ENCODE data around the gene PLEKHB2.
"Not testable (repeated sequence)": the region's sequence is repeated elsewhere in the genome, so short reads cannot be mapped to it uniquely, and the experiment has no call there.

The PLEKHB2 gene

DNA sequence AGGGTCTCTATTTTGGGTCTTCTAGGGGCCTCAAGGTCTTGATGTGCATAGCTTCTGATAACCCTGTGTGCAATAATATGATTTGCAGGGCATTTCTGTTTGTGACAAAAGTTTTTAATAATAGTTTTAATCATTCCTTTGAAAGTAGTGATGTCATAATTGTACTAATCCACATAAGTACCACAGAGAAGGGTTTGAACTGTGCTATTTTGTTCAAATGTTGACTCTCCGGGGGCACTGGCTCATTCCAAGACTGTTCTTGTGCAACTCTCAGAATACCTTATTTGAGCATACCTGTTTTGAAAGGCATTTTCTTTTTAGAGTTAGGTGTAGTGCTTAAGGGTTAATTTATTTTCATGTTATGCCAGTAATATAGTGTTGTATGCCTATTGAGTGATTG is 41.6 kb downstream of the PLEKHB2 start:
- DNase-seq = no peak

DNA sequence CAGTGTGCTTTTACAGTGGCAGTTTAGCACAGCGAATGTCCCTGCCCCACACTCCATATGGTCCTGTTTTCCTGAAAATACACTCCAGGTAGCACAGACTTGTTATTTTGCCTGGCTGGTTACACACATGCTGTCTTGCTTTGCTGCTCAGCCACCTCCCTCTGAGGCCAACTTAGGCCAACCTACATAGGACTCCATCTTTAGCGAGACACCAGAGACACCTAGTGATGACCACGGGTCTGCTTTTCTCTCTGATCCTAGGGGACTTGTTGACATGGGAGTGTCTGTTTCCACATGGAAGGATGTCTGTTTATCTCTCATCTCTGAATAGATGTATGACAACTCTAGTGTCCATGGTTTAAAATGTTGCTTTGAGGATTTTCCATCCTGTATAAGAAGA is 43.3 kb downstream of the PLEKHB2 start:
- DNase-seq = no peak

DNA sequence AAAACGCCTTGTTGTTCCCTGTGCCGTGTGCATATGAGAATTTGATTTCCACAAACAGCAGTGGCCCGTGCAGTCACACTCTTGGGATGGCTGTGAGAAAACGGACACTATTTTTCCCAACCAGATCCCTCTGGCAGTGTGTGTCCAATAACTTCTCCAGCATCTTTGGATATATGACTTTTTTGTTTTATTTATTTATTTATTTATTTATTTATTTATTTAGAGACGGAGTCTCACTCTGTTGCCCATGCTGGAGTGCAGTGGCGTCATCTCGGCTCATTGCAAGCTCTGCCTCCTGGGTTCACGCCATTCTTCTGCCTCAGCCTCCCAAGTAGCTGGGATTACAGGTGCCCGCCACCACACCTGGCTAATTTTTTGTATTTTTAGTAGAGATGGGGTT is 45.0 kb downstream of the PLEKHB2 start:
- not testable (repeated sequence) for DNase-seq

DNA sequence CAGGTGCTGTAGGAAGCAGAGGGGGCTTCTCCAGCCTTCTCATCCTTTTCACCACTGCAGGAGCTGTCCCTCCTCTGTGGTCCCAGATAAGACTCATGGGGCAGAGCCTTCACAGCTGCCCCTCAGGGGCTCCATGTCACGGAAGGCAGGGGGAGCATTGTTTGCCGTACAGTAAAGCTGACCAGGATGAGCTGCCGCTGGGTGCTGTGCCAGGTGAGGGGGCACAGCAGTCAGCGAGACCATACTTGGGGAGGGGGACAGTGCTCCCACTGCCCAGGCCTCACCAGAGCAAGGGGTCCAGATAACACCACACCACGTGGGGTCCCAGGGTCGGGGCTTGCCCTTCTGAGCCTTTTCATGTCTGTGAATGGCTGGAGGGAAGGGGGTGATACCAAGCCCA is 46.3 kb downstream of the PLEKHB2 start:
- DNase-seq = no peak

DNA sequence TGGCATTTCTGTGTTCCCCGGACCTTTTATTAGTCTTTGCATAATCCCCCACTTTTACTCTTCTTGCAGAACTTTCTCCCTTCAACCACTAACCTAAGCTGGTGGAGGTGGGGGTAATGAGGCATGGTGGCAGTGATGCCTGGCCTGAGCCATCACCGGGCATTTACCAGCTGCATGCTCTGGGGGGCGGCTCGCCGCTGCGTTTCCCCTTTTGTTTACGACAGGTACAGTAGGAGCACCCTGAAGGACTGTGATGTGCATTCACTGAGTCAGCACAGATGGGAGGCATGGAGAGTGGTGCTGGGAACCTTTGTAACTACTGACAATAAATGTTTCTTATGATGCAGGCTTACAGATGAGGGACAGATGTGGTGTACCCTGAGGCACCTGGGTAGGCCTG is 46.9 kb downstream of the PLEKHB2 start:
- no peak for DNase-seq

DNA sequence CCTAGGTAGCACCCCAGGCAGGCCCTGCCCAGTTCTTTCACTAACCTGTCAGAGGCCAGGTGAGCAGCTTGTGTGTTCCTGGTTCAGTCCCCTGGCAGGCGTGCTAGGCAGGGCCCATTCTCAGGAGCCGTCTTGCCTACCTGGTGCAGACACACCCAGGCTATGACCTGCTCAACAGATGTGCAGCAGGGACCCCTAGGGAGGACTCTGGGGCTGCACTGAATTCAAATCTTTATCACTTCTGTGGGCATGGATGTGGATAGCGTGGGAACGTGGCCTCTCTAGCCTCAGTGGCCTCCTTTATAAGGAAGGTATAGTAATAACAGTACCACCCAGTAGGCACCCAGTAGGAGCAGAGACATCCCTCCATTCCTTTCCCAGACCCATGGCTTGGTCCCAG is 48.4 kb downstream of the PLEKHB2 start:
- DNase-seq = no peak

DNA sequence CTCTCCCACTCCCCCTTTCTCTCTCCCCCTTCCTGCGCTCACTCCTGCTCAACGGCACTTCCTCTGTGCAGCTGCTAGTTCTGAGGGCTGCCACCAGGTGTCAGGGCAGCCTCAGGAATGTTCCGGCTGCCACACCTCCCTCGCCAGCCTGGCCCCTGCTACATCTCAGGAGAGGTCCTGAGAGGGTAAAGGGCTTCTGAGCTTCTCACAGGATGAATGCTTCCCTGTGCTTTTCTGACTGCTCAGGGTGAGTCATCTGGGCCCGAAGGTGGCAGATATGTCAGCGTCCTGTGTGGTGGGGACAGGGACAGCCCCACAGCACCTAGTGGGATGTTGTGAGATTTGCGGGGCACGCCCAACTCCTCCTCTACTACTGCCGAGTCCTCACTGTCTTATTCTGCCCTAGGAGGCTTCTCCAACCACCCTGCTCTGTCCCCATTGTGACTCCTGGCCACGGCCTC is 49.0 kb downstream of the PLEKHB2 start:
- peak; percentile 82 for DNase-seq

DNA sequence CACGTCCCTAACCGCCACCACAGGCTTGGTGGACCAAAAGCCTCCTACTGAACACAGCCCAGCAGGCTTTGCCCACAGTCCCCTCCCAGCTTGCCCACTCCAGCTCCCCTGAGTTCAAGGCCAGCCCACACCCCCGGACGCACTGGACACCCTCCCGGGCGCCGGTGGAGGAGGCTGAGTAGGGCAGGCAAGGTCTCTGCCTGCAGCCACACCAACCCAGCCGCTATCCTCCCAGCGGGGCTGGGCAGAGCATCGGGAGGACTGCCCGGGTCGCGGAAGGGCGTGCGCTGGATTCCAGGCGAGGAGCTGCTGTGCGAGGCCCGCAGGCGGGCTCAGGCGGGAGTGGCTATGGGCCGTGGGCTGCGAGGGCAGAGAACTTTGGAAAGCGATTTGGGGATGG is 49.5 kb downstream of the PLEKHB2 start:
- DNase-seq = no peak

DNA sequence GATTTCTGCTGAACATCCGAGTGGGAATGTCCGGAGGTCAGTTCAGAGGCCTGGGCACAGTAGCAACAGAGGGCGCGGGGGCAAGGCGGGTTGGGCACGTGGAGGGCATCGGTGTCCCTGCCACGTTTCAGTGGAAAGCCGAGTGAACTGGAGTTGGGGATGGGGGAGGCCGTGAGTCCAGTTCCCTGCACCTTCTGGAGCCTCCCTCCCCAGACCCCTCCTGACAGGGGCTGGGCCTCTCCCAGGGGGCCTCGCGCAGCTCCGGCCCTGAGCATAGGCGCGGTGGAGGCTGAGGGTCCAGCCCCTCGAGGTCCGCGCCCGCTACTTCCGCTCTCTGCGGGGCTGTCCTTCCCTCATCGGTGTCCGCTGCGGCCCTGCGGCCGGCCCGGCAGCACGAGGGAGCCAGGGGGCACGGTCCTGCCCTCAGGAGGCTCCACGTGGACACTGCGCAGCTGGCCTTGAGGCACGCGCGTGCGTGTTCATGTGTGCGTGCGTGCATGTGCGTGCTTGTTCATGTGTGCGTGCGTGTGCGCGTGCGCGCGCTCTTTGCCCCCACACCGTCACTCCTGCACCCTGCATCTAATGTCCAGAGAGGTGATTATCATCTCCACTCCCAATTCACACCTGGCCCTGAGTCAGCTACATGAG is 50.2 kb downstream of the PLEKHB2 start:
- no peak for DNase-seq

DNA sequence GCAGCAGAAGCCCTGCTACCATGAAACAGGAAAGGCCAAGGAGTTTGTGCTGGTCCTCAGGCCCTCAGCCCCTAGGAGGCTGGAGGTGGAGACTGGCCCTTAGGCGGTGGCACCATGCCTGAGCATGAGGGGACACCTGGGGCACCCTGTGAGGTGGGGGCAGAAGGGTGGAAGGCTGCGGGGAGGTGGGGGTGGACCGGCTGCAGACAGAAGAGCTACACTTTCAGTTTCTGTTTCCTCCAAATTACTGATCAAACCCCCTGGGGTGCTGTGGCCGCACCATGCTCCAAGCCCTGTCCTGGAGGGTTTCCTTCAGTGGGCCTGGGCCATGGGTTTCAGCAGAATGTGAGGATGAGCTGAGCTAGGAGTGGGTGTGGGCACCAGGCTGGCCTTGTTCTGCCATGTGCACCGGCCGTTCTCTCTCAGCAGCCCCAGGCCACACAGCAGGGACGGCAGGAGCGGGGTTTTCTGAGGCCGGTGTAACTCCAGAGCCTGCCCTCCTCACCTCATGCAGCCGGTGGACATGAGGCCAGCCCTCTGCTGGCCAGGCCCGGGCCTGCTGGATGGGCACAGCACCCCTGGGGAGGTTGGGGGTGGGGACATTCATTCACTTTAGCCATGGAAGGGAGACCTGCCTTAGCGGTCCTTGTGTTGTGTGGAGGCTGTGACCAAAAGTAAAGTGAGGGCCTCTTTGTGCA is 51.5 kb downstream of the PLEKHB2 start:
- DNase-seq = no peak

DNA sequence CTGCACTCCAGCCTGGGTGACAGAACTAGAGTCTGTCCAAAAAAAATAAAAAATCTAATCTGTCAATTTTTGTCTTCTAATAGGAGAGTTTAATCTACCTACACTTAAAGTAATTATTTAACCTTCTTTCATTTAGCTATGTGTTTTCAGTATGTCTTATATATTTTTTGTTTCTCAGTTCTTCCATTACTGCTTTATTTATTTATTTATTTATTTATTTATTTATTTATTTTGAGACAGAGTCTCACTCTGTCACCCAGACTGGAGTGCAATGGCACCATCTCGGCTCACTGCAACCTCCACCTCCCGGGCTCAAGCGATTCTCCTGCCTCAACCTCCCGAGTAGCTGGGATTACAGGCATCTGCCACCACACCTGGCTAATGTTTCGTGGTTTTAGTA is 60.4 kb downstream of the PLEKHB2 start:
- DNase-seq = not testable (repeated sequence)

DNA sequence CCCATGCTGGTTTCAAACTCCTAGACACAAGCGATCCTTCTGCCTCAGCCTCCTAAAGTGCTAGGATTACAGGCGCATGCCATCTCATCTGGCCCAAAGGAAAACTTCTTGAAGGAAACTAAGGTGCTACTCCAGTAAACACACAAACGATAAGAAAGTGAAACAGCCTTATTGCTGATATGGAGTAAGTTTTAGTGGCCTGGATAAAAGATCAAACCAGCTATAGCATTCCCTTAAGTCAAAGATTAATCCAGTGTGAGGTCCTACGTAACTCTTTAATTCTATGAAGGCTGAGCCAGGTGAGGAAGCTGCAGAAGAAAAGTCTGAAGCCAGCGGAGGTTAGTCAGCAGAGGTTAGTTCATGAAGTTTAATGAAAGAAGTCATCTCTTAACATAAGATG is 63.4 kb downstream of the PLEKHB2 start:
- DNase-seq = no peak

DNA sequence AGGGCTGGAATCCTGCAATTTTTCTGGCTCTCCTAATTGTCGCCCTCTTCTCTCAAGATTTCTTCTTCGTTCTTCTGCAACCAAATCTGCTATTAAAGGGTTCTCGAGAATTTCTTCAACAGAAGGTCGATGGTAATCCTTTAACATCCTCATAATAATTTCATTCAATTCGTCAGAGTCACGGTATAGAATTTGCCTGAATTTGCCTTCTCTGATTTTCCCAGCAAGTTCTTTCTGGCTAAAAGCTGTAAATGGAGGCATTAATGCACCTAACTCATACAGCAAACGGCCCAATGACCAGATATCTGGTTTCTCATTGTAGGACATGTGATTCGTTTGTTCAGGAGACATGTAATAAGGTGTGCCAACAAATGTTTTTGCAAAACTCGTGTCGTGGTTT is 72.9 kb downstream of the PLEKHB2 start:
- DNase-seq = not testable (repeated sequence)

DNA sequence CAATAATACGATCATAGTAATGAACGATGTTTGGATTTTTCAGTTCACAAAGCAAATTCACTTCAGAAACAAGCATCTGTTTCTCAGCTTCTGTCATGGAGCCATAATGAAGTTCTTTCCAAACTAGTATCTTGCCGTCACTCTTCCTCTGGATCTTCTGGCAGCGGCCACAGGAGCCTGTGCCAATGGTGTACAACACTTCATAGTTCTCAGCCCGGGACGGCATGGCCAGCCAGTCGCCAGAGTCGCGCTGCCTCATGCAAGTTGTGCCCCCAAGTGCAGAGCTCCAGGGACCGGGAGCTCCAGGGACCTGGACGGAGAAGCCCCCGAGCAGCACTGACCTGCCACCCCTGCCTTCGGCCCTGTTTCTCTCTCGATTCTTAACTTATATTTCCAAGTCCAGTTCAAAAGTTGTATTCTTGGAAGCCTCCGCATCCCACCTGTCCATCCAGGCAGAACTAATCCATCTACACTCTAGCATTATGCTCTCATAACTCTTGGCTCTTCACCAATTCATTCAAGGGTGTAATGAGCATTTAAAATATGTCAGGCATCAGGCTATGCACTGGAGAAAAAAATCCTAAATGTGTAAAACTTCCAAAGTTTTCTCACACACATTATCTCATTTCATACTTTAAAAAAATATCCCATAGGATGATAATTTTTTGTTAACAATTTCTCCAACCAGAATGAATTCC is 73.7 kb downstream of the PLEKHB2 start:
- not testable (repeated sequence) for DNase-seq

DNA sequence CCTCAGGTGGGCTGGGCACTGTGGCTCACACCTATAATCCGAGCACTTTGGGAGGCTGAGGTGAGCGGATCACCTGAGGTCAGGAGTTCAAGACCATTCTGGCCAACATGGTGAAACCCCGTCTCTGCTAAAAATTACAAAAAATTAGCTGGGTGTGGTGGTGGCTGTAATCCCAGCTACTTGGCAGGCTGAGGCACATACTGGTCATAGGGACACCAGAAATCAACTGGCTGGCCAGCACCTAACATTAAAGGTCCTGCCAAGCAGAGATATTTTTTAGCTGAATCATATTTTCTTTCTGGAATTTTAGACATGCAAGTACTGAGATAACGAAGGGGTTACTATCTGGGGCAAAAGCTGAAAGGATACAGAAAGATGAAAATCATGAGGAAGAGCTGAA is 76.3 kb downstream of the PLEKHB2 start:
- DNase-seq = not testable (repeated sequence)

DNA sequence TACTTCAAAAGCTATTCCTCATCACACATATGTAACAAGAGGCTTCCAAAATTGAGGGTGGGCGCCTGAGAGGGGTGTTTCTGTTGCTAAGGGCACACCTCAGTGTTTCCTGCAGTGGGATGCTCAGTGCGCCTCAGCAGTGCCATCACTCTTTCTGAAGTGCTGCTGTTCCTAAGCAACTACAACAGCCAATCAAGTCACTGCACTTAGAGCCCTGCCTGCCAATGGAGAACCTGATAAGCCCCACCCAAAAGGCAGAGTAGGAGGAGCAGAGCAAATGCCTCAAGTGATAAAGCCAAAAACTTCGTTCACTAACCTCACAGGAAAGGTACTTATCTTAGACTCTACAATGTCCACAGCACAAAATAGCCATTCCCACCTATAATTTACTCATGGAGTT is 88.3 kb downstream of the PLEKHB2 start:
- DNase-seq = peak; percentile 3

DNA sequence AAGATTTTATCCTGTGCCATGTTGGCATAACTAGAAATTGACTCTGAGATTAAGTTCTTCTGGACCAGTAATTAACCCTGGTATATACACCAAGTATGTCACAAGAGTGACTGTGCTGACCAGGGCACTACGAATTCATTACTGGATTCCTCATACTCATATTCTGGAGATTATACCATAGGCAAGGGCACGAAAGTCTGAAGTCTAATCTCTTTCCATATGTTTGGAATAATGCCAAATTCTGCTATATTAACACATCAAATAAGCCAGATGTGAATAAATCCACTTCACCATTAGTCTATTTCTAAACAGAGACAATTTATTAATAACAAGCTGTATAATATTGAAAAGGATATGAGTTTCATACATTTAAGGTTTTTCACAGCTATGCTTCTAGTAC is 91.0 kb downstream of the PLEKHB2 start:
- peak; percentile 17 for DNase-seq

Data from hematopoietic multipotent progenitor cell treated with erythropoietin and hydrocortisone succinate and interleukin-3 and kit ligand, for 6 days (in vitro differentiated cells).